ENCODE measurements around the gene SCNN1G.
"Not testable (repeated sequence)": the region's sequence is repeated elsewhere in the genome, so short reads cannot be mapped to it uniquely, and the experiment has no call there.

The SCNN1G gene

DNA sequence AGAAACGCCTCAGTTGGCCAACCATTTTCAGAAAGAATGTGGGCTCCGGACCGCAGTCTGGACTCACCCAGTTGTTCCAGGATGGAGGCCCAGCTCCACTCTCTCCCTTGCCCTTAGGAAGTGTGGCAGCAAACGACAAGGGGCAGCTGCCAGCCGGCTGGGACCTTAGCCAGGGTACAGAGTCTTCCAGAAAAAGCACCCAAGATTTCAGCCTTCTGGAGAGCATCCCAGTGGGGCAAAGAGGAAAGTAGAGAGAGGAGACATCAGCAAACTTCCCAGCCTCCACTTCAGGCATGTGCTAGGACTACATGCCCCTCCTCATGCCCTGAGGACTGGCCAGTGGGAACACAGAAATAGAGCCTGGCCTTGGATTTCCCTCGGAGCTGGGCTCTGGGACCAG is 62.7 kb downstream of the SCNN1G start:
- no peaks in the 10 kb centered on the region for H3K4me1 Mint-ChIP-seq
- no peak for DNase-seq (ENCODE audit: low spot score in 2 of 2)
- peaks cover 2% of the 10 kb centered on the region for H3K9me3 Mint-ChIP-seq
- no peak for ATAC-seq
- no peaks in the 10 kb centered on the region for H3K36me3 Mint-ChIP-seq
- no peak overlapping the region for H3K4me3 Mint-ChIP-seq
- no peak overlapping the region for H3K27ac Mint-ChIP-seq

DNA sequence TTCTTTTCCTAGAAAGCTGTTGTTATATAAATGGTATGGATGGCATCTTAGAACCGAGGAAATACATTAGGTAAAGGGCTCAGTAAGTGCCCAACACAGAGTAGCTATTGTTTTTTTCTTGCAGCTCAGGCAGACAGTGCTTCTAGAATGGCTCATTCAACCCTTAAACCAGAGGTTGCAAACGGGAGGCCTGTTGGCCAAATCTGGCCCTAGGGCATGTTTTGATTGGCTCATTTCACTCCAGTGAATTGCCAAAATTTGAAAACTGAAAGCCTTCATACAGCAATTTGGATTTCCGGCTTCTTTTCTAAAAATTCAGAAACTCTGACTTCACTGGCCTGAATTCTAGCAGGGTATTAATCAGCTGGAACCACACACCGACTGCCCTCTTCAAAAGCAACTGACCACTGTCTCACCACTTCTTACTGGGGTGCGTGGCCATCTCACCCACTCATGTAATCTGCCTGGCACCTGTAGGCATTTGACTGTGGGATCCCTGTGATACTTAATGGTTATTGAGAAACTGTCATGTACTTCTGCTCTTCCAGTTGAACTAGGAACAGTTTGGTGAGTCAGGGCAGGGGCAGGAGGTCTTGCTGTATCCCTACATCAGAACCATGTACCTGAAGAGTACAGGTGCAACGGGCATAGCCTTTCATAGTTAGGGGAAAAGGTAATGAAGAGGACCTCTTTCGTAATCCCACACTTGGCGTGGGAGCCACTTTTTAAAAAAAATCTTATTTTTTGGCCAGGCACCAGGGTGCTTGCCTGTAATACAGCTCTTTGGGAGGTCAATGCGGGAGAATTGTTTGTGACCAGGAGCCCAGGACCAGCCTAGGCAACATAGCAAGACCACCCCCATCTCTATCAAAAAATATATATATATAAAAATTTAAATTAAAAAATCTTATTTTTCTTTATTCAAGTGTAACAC is 66.0 kb downstream of the SCNN1G start:
- ATAC-seq = no peak
- H3K9me3 Mint-ChIP-seq = peaks cover 4% of the 10 kb centered on the region
- no peaks in the 10 kb centered on the region for H3K36me3 Mint-ChIP-seq
- H3K27ac Mint-ChIP-seq = no peak overlapping the region
- DNase-seq (ENCODE audit: low spot score in 2 of 2) = no peak
- H3K4me1 Mint-ChIP-seq = no peaks in the 10 kb centered on the region
- H3K4me3 Mint-ChIP-seq = no peak overlapping the region

DNA sequence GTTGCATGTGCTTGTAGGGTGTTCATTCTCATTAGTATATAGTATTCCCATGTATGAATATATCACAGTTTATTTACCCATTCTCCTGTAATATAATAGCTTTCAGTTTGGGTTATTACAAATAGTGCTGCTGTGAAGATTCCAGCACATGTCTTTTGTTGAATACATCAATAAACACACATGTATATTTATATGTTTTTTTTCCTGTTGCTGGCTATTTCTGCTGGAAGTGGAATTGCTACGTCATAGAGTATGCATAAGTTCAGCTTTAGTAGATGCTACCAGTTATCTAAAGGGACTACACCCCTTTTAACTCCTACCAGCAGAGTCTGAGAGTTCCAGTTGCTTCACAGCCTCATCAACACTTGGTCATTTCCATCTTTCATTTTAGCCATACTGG is 67.3 kb downstream of the SCNN1G start:
- Mint-ChIP-seq H3K4me1 (no peaks in the 10 kb centered on the region), H3K27ac (no peak overlapping the region), H3K9me3 (peaks cover 4% of the 10 kb centered on the region), H3K36me3 (no peaks in the 10 kb centered on the region), H3K4me3 (no peak overlapping the region)
- ATAC-seq = no peak
- DNase-seq (ENCODE audit: low spot score in 2 of 2) = no peak

DNA sequence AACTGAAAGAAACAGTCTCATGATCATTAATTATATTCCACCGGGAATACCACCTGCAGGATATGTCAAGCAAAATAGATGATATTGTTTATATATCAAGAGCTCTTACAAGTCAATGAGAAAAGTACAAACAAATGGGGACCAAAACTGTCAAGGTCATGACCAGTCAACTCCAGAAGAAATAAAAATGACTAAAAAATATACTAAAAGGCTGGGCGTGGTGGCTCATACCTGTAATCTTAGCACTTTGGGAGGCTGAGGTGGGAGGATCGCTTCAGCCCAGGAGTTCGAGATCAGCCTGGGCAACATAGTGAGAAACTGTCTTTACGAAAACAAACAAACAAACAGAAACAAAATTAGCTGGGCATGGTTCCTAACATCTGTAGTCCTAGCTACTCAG is 69.8 kb downstream of the SCNN1G start:
- Mint-ChIP-seq H3K4me3 (no peak overlapping the region), H3K36me3 (no peaks in the 10 kb centered on the region), H3K27ac (no peak overlapping the region), H3K4me1 (no peaks in the 10 kb centered on the region), H3K9me3 (peaks cover 4% of the 10 kb centered on the region)
- DNase-seq (ENCODE audit: low spot score in 2 of 2) = peak in 1 of 2 donors; percentile 50
- ATAC-seq = no peak

DNA sequence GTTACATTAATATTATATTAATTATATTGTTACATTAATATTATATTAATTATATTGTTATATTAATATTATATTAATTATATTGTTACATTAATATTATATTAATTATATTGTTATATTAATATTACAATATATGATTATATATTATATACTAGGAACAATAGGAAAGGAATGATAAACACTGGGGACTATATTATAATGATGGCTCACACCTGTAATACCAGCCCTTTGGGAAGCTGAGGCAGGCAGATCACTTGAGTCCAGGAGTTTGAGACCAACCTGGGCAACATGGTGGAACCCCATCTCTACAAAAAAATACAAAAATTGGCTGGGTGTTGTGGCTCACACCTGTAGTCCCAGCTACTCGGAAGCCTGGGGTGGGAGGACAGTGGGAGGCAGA is 71.1 kb downstream of the SCNN1G start:
- not testable (repeated sequence) for H3K9me3 Mint-ChIP-seq; DNase-seq (ENCODE audit: low spot score in 2 of 2); ATAC-seq; H3K4me1 Mint-ChIP-seq; H3K36me3 Mint-ChIP-seq; H3K4me3 Mint-ChIP-seq; H3K27ac Mint-ChIP-seq

DNA sequence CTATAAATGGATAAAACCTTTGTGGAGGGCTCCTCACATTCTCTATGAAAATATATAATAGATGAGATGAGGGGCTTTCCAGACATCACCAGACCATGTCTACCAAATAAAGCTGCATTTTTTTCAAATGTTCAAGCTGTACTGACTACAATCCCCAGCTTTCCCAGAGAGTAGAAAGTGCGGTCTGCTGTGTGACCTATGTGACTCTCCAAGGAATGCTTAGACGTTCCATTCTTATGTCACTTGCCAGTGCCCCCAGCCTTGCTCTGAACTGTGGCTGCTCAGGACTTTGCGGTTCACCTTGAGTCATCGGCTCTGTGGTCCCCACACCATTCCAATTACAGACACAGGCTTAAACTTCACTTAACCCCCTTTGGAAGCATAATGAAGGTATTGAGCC is 71.8 kb downstream of the SCNN1G start:
- no peak for DNase-seq (ENCODE audit: low spot score in 2 of 2)

DNA sequence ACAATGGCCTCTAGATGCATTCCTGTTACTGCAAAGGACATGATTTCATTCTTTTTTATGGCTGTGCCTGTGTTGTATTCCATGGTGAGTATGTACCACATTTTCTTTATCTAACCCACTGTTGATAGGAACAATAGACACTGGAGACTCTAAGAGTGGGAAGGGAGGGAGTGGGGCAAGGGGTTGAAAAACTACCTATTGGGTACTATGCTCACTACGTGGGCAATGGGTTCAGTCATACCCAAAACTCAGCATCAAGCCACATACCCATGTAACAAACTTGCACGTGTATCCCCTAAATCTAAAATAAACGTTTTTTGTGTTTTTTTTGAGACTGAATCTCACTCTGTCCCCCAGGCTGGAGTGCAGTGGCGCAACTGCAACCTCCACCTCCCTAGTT is 72.5 kb downstream of the SCNN1G start:
- Mint-ChIP-seq H3K4me1 (no peaks in the 10 kb centered on the region), H3K9me3 (peaks cover 4% of the 10 kb centered on the region), H3K4me3 (no peak overlapping the region), H3K27ac (no peak overlapping the region), H3K36me3 (no peaks in the 10 kb centered on the region)
- ATAC-seq = peak; percentile 60
- no peak for DNase-seq (ENCODE audit: low spot score in 2 of 2)

More for the DNA sequence above, 71.8 kb downstream of the SCNN1G start:
- H3K4me3 Mint-ChIP-seq = no peak overlapping the region
- no peaks in the 10 kb centered on the region for H3K36me3 Mint-ChIP-seq
- no peaks in the 10 kb centered on the region for H3K4me1 Mint-ChIP-seq
- ATAC-seq = peak; percentile 61
- no peak overlapping the region for H3K27ac Mint-ChIP-seq
- H3K9me3 Mint-ChIP-seq = peaks cover 4% of the 10 kb centered on the region

DNA sequence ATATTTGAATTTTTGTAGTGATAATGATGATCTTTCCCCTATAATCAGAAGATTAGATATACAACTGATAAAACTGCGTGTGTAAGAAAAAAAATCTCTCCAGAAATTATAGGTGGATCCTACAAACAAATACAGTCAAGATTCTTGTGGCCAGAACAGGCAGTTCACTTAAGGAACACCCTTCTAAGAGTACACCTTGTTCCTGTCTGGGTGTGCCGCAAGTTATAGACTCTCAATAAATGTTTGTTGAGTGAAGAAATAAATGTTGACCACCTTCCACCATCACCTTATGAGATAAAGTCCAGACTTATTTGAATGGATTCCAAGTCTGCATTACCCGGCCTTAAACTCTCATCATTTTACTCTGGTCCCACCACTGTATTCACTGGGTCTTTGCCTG is 73.9 kb downstream of the SCNN1G start:
- H3K27ac Mint-ChIP-seq = no peak overlapping the region

DNA sequence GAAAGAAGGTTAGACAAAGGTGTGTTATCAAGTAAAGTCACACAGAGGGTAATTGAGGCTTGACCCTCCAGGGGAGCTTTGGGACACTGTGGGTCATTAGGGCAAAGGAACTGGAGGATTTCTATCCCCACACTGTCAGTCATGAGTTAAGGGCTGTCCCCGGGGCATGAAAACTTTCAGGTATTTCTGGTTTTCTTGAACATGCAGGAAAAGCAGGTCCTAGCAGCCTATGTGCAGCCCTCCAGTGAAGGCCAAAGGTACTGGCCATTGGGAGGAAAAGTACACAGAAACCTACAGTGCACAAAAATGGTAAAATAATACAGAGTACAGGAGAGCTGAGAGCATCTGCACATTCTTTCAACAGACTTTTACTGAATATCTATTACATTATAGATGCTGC is 75.1 kb downstream of the SCNN1G start:
- ATAC-seq (no peak), DNase-seq (ENCODE audit: low spot score in 2 of 2) (no peak)
- H3K4me1 Mint-ChIP-seq = no peaks in the 10 kb centered on the region
- no peaks in the 10 kb centered on the region for H3K9me3 Mint-ChIP-seq
- H3K27ac Mint-ChIP-seq = no peak overlapping the region
- no peaks in the 10 kb centered on the region for H3K36me3 Mint-ChIP-seq
- no peak overlapping the region for H3K4me3 Mint-ChIP-seq

More for the DNA sequence above, 73.9 kb downstream of the SCNN1G start:
- Mint-ChIP-seq H3K36me3 (no peaks in the 10 kb centered on the region), H3K4me1 (no peaks in the 10 kb centered on the region), H3K4me3 (no peak overlapping the region), H3K9me3 (no peaks in the 10 kb centered on the region)
- no peak for DNase-seq (ENCODE audit: low spot score in 2 of 2)
- ATAC-seq = no peak

DNA sequence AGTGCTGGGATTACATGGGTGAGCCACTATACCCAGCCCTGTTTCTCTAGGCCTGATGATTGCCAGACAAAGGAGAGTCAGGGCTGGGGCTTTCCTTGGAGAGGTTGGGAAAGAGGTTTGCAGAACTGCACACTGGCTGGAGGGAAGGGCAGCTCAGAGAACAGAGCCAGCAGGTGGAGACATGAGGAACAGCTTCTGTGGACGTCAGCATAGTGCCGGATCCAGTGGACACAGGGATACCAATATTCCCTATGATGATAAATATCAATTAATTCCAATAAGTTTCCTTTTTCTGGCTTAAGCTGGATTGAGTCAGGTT is 76.3 kb downstream of the SCNN1G start:
- H3K4me3 Mint-ChIP-seq = no peak overlapping the region
- no peaks in the 10 kb centered on the region for H3K4me1 Mint-ChIP-seq
- no peaks in the 10 kb centered on the region for H3K36me3 Mint-ChIP-seq
- no peak for DNase-seq (ENCODE audit: low spot score in 2 of 2)
- no peak overlapping the region for H3K27ac Mint-ChIP-seq
- no peak for ATAC-seq
- H3K9me3 Mint-ChIP-seq = no peaks in the 10 kb centered on the region
